WTC11 (cell line): ENCODE results near the gene DISC1. TPM values are rescaled to one million over a fixed set of nuclear protein-coding genes. Genes with fewer than 3 reads are reported as not detected.
"Not testable (repeated sequence)": the region's sequence is repeated elsewhere in the genome, so short reads cannot be mapped to it uniquely, and the experiment has no call there.

ENCODE experiments used
- ATAC-seq: fragments of 200-7000 bp; cut with Tn5 transposase; 2 replicates; pipeline ENCODE4 v1.10.0; 2021; ENCODE audit warnings: mild to moderate bottlenecking, moderate library complexity
- CTCF ChIA-PET: fragments of 300-600 bp; sonication (Branson Sonifier 250); formaldehyde crosslinking; loops from one replicate; lab custom pipeline; 2021; ENCODE audit warnings: antibody characterized with exemption; lab: Charles Lee
- POLR2A ChIA-PET: fragments of 350-600 bp; sonication (Branson Sonifier 250); formaldehyde crosslinking; loops from one replicate; lab custom pipeline; 2021; ENCODE audit warnings: antibody characterized with exemption; lab: Charles Lee
- DNase-seq: peaks from one replicate; pipeline ENCODE4 v3.0.0; 2021; ENCODE audit warnings: low spot score
- H3K27ac Mint-ChIP-seq: 2 replicates; pipeline ENCODE4 v1.8.0; 2021; ENCODE audit warnings: mixed read lengths
- H3K27me3 Mint-ChIP-seq: 2 replicates; pipeline ENCODE4 v1.8.0; 2021; ENCODE audit warnings: low read depth, mild to moderate bottlenecking, moderate library complexity, mixed read lengths
- H3K36me3 Mint-ChIP-seq: 2 replicates; pipeline ENCODE4 v1.8.0; 2021; ENCODE audit warnings: mixed read lengths
- H3K4me1 Mint-ChIP-seq: 2 replicates; pipeline ENCODE4 v1.8.0; 2022; ENCODE audit warnings: mixed read lengths
- H3K4me3 Mint-ChIP-seq: 2 replicates; pipeline ENCODE4 v1.8.0; 2021; ENCODE audit warnings: mild to moderate bottlenecking, moderate library complexity, mixed read lengths
- H3K9me3 Mint-ChIP-seq: 2 replicates; pipeline ENCODE4 v1.8.0; 2021; ENCODE audit warnings: mixed read lengths
- CTCF ChIP-seq: fragments of 200-600 bp; IDR thresholded peaks from 2 replicates; pipeline ENCODE4 v1.8.0; 2022; ENCODE audit warnings: antibody characterized with exemption
- E2F4 ChIP-seq: sonication (generic); formaldehyde crosslinking; IDR thresholded peaks from 2 replicates; pipeline ENCODE4 v1.8.1; 2022; ENCODE audit warnings: low read depth, mild to moderate bottlenecking, moderate library complexity, missing genetic modification reagents, borderline replicate concordance
- FOXK1 ChIP-seq: sonication (generic); formaldehyde crosslinking; IDR thresholded peaks from 2 replicates; pipeline ENCODE4 v1.8.0; 2022; ENCODE audit warnings: mild to moderate bottlenecking, moderate library complexity, missing genetic modification reagents
- FOXP1 ChIP-seq: sonication (generic); formaldehyde crosslinking; IDR thresholded peaks from 2 replicates; pipeline ENCODE4 v1.8.0; 2022; ENCODE audit warnings: missing genetic modification reagents, mild to moderate bottlenecking, moderate library complexity, borderline replicate concordance
- GRHL2 ChIP-seq: fragments of 250-450 bp; sonication (Bioruptor Pico); IDR thresholded peaks from 2 replicates; pipeline ENCODE4 v1.8.0; 2022; ENCODE audit warnings: mild to moderate bottlenecking, moderate library complexity; ENCODE audit not compliant: insufficient replicate concordance, severe bottlenecking
- HMGXB4 ChIP-seq: sonication (generic); formaldehyde crosslinking; IDR thresholded peaks from 2 replicates; pipeline ENCODE4 v1.8.1; 2023; ENCODE audit warnings: mild to moderate bottlenecking, moderate library complexity, missing genetic modification reagents
- MAX ChIP-seq: sonication (generic); formaldehyde crosslinking; IDR thresholded peaks from 2 replicates; pipeline ENCODE4 v1.8.0; 2022; ENCODE audit warnings: mild to moderate bottlenecking, missing genetic modification reagents
- PREB ChIP-seq: sonication (generic); formaldehyde crosslinking; IDR thresholded peaks from 2 replicates; pipeline ENCODE4 v1.8.1; 2022; ENCODE audit warnings: mild to moderate bottlenecking, missing genetic modification reagents, moderate library complexity, borderline replicate concordance
- TEAD1 ChIP-seq: sonication (generic); formaldehyde crosslinking; IDR thresholded peaks from 2 replicates; pipeline ENCODE4 v1.8.0; 2022; ENCODE audit warnings: mild to moderate bottlenecking, missing genetic modification reagents
- TP53 ChIP-seq: sonication (generic); formaldehyde crosslinking; IDR thresholded peaks from 2 replicates; pipeline ENCODE4 v1.8.1; 2023; ENCODE audit warnings: mild to moderate bottlenecking, missing genetic modification reagents
- ZBTB43 ChIP-seq: sonication (generic); formaldehyde crosslinking; IDR thresholded peaks from 2 replicates; pipeline ENCODE4 v1.8.1; 2023; ENCODE audit warnings: mild to moderate bottlenecking, missing genetic modification reagents
- ZNF121 ChIP-seq: sonication (generic); formaldehyde crosslinking; IDR thresholded peaks from 2 replicates; pipeline ENCODE4 v1.8.0; 2023; ENCODE audit warnings: missing genetic modification reagents
- ZNF263 ChIP-seq: sonication (generic); formaldehyde crosslinking; IDR thresholded peaks from 2 replicates; pipeline ENCODE4 v1.8.1; 2022; ENCODE audit warnings: low read depth, mild to moderate bottlenecking, moderate library complexity, missing genetic modification reagents
- total RNA-seq: library from RNA; stranded (reverse); gene quantifications from 3 replicates; pipeline ENCODE4 v1.2.3, GENCODE V29; 2021

Gene DISC1
- total RNA-seq, 1 experiment from 2014 or later = 5.5 TPM

GRCh38 chr1:231636157-231636556 lies 9.6 kb downstream of the DISC1 start:
- TF ChIP-seq ZBTB43 (CRISPR knock-in tag) = no peak
- TF ChIP-seq ZNF121 (CRISPR knock-in tag) = no peak
- no peak for TF ChIP-seq FOXP1 (CRISPR knock-in tag)
- no peak for TF ChIP-seq TEAD1
- H3K27me3 Mint-ChIP-seq = no peaks in the 10 kb centered on the region
- no peaks in the 10 kb centered on the region for H3K4me1 Mint-ChIP-seq
- no peak for ATAC-seq
- peaks cover 4% of the 10 kb centered on the region for H3K9me3 Mint-ChIP-seq
- H3K36me3 Mint-ChIP-seq = no peaks in the 10 kb centered on the region
- H3K27ac Mint-ChIP-seq = no peak overlapping the region
- ChIA-PET CTCF (no interaction called here), POLR2A (no interaction called here)
- H3K4me3 Mint-ChIP-seq = no peak overlapping the region
- no peak for DNase-seq

GRCh38 chr1:231636922-231637321 lies 10.3 kb downstream of the DISC1 start:
- H3K4me3 Mint-ChIP-seq, H3K9me3 Mint-ChIP-seq, H3K4me1 Mint-ChIP-seq, POLR2A ChIA-PET, DNase-seq, ATAC-seq, CTCF ChIA-PET, H3K27me3 Mint-ChIP-seq, H3K27ac Mint-ChIP-seq, H3K36me3 Mint-ChIP-seq: not testable (repeated sequence)

- Mint-ChIP-seq H3K4me1 (no peaks in the 10 kb centered on the region), H3K36me3 (no peaks in the 10 kb centered on the region), H3K27ac (no peak overlapping the region), H3K9me3 (peaks cover 4% of the 10 kb centered on the region), H3K27me3 (no peaks in the 10 kb centered on the region), H3K4me3 (no peak overlapping the region)
- POLR2A ChIA-PET = no interaction called here
- DNase-seq (no peak), ATAC-seq (no peak)
- CTCF ChIA-PET = no interaction called here
- TF ChIP-seq HMGXB4 (CRISPR knock-in tag) (no peak), TP53 (CRISPR knock-in tag) (no peak), MAX (CRISPR knock-in tag) (no peak)
Observed at GRCh38 chr1:231638647-231639046, 12.1 kb downstream of the DISC1 start.

- DNase-seq (no peak), ATAC-seq (no peak)
- ChIA-PET CTCF (no interaction called here), POLR2A (no interaction called here)
- Mint-ChIP-seq H3K4me1 (no peaks in the 10 kb centered on the region), H3K27me3 (no peaks in the 10 kb centered on the region), H3K4me3 (no peak overlapping the region), H3K36me3 (no peaks in the 10 kb centered on the region), H3K9me3 (peaks cover 4% of the 10 kb centered on the region), H3K27ac (no peak overlapping the region)
- no peak for TF ChIP-seq E2F4
- TF ChIP-seq FOXK1 (CRISPR knock-in tag) = no peak
- TF ChIP-seq ZNF121 (CRISPR knock-in tag) = no peak
- TF ChIP-seq GRHL2 (CRISPR knock-in tag) = no peak
- no peak for TF ChIP-seq ZNF263 (CRISPR knock-in tag)
- TF ChIP-seq CTCF = no peak
- no peak for TF ChIP-seq PREB (CRISPR knock-in tag)
Observed at GRCh38 chr1:231639819-231640218, 13.2 kb downstream of the DISC1 start.

- DNase-seq, H3K27me3 Mint-ChIP-seq, H3K9me3 Mint-ChIP-seq, POLR2A ChIA-PET, H3K4me1 Mint-ChIP-seq, H3K36me3 Mint-ChIP-seq, ATAC-seq, H3K27ac Mint-ChIP-seq, H3K4me3 Mint-ChIP-seq: not testable (repeated sequence)
- CTCF ChIA-PET = interaction anchor here (0.8 kb wide), 1 partner anchor 15 kb away, joined by 3 read pairs; the partner anchor contains the start of gene DISC1
Observed at GRCh38 chr1:231641444-231641843, 14.9 kb downstream of the DISC1 start.

- POLR2A ChIA-PET, ATAC-seq, H3K4me3 Mint-ChIP-seq, DNase-seq, CTCF ChIA-PET, H3K27me3 Mint-ChIP-seq, H3K4me1 Mint-ChIP-seq, H3K27ac Mint-ChIP-seq: not testable (repeated sequence)
- Mint-ChIP-seq H3K9me3 (peaks cover 15% of the 10 kb centered on the region), H3K36me3 (peaks cover 12% of the 10 kb centered on the region)
Observed at GRCh38 chr1:231642061-231642460, 15.5 kb downstream of the DISC1 start.
